ENCODE measurements around the gene JAK1.

DNA sequence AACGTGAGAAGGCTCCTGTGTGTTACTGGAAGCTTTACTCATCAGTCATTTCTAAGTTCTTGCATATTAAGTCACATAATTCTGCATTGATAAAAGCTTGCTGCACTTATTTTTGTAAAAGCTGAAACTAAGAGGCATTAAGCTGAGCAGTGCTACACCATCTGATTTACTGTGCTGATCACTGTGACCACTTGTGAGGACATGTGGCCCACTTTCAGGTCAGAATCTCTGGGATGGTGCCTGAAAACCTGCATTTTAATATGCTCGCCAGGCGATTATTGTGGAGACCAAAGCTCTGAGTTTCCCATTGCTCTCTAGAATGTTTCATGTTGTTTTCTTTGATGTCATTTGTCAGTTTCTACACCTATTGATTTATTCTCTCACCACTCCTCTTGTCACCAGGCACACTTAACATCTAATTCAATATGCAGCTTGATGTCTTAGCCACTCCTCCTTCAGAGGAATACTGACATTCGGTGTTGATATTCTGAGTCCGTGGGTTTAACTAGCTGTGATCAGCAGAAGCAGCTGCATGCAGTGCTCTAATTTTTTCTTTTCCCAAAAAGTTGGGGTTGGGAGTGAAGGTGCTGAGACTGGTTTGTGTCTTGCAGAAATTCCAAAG lies 136.2 kb downstream of the JAK1 start:
- TF ChIP-seq GATA1 (IDR thresholded peaks at IDR 0.05; ENCODE audit: low read depth, low read length) = no peak
- no peak for TF ChIP-seq POLR2A (IDR thresholded peaks at IDR 0.05; ENCODE audit: low read length)
